ENCODE measurements around the gene ZSCAN5C.
"Not testable (repeated sequence)": the region's sequence is repeated elsewhere in the genome, so short reads cannot be mapped to it uniquely, and the experiment has no call there.

The ZSCAN5C gene

DNA sequence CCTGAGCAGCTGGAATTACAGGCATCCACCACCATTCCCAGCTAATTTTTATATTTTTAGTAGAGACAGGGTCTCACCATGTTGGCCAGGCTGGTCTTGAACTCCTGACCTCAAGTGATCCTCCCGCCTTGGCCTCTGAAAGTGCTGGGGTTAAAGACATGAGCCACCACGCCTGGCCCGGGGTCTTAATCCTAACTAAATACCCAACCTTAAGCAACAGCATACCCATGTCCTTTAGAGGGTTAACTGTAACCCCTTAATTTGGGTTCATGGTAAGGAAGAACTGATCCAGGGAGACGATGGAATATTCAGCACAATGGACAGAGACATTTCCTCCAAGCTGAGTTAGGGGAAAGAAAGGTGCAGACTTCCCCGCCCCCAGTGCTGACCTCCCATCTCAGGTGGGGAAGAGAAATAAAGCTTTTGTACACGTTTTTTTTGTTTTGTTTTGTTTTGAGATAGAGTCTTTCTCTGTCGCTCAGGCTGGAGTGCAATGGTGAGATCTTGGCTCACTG is 35.0 kb upstream of the ZSCAN5C start:
- 51% methylated on average over 7 of the region's 7 CpGs for WGBS
- H3K4me3 ChIP-seq (ENCODE audit: low read length) = no peak overlapping the region
- no peaks in the 10 kb centered on the region for H3K36me3 ChIP-seq (ENCODE audit: insufficient read depth, low read length)
- H3K9me3 ChIP-seq (ENCODE audit: insufficient read depth, low read depth, low read length) = no peaks in the 10 kb centered on the region
- H3K4me1 ChIP-seq (ENCODE audit: insufficient read depth, low read length) = no peaks in the 10 kb centered on the region
- H3K27me3 ChIP-seq (ENCODE audit: insufficient read depth, low read length) = no peaks in the 10 kb centered on the region
- H3K9ac ChIP-seq (ENCODE audit: low read depth, low read length) = no peak overlapping the region
- no peak overlapping the region for H3K27ac ChIP-seq (ENCODE audit: low read depth, low read length)

DNA sequence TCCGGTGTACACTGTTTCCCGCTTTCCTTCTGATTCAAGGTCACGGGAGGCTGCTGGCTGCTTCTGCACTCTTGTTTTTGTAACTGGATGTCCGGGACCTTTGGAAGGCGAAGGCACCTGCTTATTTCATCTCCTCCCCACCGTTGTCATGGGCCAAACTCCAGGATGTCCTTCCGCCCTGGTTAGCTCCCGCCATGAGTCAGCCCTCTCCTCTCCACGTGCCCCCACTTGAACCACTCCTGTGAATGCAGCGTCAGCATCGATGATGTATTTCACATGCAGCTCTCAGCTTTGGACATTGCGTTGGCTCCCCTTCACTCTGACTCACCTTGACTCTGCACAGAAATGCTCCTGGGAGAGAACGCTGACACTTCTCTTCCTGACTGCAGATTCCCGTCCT is 31.8 kb upstream of the ZSCAN5C start:
- WGBS = 83% methylated on average over 14 of the region's 14 CpGs
- Histone ChIP-seq H3K27me3 (ENCODE audit: insufficient read depth, low read length) (no peaks in the 10 kb centered on the region), H3K9ac (ENCODE audit: low read depth, low read length) (no peak overlapping the region), H3K27ac (ENCODE audit: low read depth, low read length) (no peak overlapping the region), H3K4me3 (ENCODE audit: low read length) (no peak overlapping the region), H3K4me1 (ENCODE audit: insufficient read depth, low read length) (no peaks in the 10 kb centered on the region), H3K9me3 (ENCODE audit: insufficient read depth, low read depth, low read length) (no peaks in the 10 kb centered on the region), H3K36me3 (ENCODE audit: insufficient read depth, low read length) (no peaks in the 10 kb centered on the region)

DNA sequence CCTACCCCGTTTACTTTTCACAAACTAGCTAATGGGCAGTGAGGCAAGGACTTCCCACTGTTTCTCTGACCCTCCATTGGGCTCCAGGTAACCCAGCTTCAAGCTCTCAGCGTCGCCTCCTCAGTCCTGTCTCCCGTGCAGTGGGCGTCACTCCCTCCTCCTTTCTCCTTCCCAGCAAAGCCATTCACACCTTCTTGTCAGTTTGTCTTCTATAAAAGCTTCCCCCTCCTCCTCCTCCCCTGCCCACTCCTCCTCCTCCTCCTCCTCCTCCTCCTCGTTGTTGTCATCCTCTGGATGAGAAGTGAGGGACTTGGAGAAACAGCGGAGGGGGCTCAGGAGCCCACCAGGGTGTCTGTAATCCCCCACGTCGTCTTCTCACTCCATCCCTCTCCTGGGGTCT is 28.0 kb upstream of the ZSCAN5C start:
- WGBS = 23% methylated on average over 5 of the region's 9 CpGs
- Histone ChIP-seq H3K27me3 (ENCODE audit: insufficient read depth, low read length) (0 out of 2 replicates have a peak, but pooled peaks cover 3% of the 10 kb centered on the region), H3K9ac (ENCODE audit: low read depth, low read length) (no peak overlapping the region), H3K36me3 (ENCODE audit: insufficient read depth, low read length) (no peaks in the 10 kb centered on the region), H3K4me1 (ENCODE audit: insufficient read depth, low read length) (peaks cover 5% of the 10 kb centered on the region; the same call in 1 of the 2 replicates), H3K27ac (ENCODE audit: low read depth, low read length) (no peak overlapping the region), H3K4me3 (ENCODE audit: low read length) (no peak overlapping the region), H3K9me3 (ENCODE audit: insufficient read depth, low read depth, low read length) (no peaks in the 10 kb centered on the region)

DNA sequence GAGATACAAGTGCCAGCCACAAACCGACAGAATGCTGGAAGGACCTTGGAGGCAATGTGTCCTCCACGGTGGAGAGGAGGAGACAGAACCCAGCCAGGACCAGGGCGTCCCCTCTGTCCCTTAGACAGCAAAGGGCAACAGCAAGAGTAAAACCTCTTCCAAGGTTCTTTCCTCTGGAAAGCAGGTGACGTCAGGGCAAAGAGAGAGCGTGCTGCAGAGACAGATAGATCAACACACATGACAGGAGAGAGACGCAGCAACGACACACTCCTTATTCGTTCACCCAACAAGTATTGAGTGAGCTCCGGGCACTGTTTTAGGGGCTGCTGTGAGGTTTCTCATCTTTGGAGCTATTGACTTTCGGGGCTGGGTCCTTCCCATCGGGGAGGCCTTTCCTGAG is 27.5 kb upstream of the ZSCAN5C start:
- no peak overlapping the region for H3K4me3 ChIP-seq (ENCODE audit: low read length)
- WGBS = 60% methylated on average over 11 of the region's 11 CpGs
- peaks cover 5% of the 10 kb centered on the region; the same call in 1 of the 2 replicates for H3K4me1 ChIP-seq (ENCODE audit: insufficient read depth, low read length)
- 0 out of 2 replicates have a peak, but pooled peaks cover 3% of the 10 kb centered on the region for H3K27me3 ChIP-seq (ENCODE audit: insufficient read depth, low read length)
- no peak overlapping the region for H3K9ac ChIP-seq (ENCODE audit: low read depth, low read length)
- no peaks in the 10 kb centered on the region for H3K36me3 ChIP-seq (ENCODE audit: insufficient read depth, low read length)
- H3K9me3 ChIP-seq (ENCODE audit: insufficient read depth, low read depth, low read length) = no peaks in the 10 kb centered on the region
- no peak overlapping the region for H3K27ac ChIP-seq (ENCODE audit: low read depth, low read length)

DNA sequence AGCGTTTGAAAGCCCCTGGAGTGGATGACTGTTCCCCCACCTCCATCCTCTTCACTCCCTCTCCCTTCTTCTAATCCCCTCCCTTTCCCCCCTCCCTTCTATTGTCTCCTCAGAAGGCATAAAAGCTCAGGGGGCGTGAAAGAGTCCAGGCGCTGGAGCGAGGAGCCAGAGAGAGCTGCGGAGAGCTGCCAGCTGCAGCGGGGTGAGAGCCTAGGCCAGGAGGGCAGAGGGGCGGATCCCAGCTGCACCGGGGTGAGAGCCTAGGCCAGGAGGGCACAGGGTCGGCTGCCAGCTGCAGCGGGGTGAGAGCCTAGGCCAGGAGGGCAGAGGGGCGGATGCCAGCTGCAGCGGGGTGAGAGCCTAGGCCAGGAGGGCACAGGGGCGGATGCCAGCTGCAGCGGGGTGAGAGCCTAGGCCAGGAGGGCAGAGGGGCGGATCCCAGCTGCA is 26.2 kb upstream of the ZSCAN5C start, which contains the start of gene GALP:
Gene GALP, plus strand, starts transcription at position 148 of the 447 bp plus-strand sequence. CDS start 1,101 bp downstream, outside the sequence.
- H3K4me3 ChIP-seq (ENCODE audit: low read length); H3K27me3 ChIP-seq (ENCODE audit: insufficient read depth, low read length); H3K27ac ChIP-seq (ENCODE audit: low read depth, low read length); H3K9me3 ChIP-seq (ENCODE audit: insufficient read depth, low read depth, low read length); H3K4me1 ChIP-seq (ENCODE audit: insufficient read depth, low read length); H3K9ac ChIP-seq (ENCODE audit: low read depth, low read length); H3K36me3 ChIP-seq (ENCODE audit: insufficient read depth, low read length): not testable (repeated sequence)
- WGBS = 52% methylated on average over 15 of the region's 15 CpGs

DNA sequence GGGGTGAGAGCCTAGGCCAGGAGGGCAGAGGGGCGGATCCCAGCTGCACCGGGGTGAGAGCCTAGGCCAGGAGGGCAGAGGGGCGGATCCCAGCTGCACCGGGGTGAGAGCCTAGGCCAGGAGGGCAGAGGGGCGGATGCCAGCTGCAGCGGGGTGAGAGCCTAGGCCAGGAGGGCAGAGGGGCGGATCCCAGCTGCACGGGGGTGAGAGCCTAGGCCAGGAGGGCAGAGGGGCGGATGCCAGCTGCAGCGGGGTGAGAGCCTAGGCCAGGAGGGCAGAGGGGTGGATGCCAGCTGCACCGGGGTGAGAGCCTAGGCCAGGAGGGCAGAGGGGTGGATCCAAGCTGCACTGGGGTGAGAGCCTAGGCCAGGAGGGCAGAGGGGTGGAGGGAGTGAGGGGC is 25.8 kb upstream of the ZSCAN5C start:
- not testable (repeated sequence) for H3K36me3 ChIP-seq (ENCODE audit: insufficient read depth, low read length); H3K9me3 ChIP-seq (ENCODE audit: insufficient read depth, low read depth, low read length); H3K9ac ChIP-seq (ENCODE audit: low read depth, low read length); H3K27me3 ChIP-seq (ENCODE audit: insufficient read depth, low read length); H3K4me3 ChIP-seq (ENCODE audit: low read length); H3K4me1 ChIP-seq (ENCODE audit: insufficient read depth, low read length); H3K27ac ChIP-seq (ENCODE audit: low read depth, low read length)
- WGBS = 85% methylated on average over 10 of the region's 11 CpGs

DNA sequence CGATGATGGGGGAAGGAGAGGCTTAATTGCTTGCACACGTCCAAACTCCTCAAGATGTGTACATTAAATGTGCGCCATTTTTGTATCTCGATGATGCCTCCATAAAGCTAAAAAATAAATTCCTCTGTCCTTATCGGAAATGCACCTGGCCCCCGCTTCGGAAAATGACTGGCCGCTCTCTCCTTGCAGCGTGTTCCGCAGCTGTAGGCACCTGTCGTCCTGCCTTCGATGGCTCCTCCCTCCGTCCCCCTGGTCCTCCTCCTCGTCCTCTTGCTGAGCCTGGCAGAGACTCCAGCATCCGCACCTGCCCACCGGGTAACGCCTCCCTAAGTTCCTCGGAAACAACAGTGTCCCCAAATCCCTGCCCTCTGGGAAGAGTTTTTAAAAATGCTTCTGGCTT is 25.2 kb upstream of the ZSCAN5C start:
- WGBS = 84% methylated on average over 18 of the region's 18 CpGs
- peaks cover 3% of the 10 kb centered on the region; the same call in 1 of the 2 replicates for H3K27me3 ChIP-seq (ENCODE audit: insufficient read depth, low read length)
- no peak overlapping the region for H3K9ac ChIP-seq (ENCODE audit: low read depth, low read length)
- H3K27ac ChIP-seq (ENCODE audit: low read depth, low read length) = no peak overlapping the region
- no peaks in the 10 kb centered on the region for H3K9me3 ChIP-seq (ENCODE audit: insufficient read depth, low read depth, low read length)
- peaks cover 5% of the 10 kb centered on the region; the same call in 1 of the 2 replicates for H3K4me1 ChIP-seq (ENCODE audit: insufficient read depth, low read length)
- H3K36me3 ChIP-seq (ENCODE audit: insufficient read depth, low read length) = no peaks in the 10 kb centered on the region
- H3K4me3 ChIP-seq (ENCODE audit: low read length) = no peak overlapping the region

DNA sequence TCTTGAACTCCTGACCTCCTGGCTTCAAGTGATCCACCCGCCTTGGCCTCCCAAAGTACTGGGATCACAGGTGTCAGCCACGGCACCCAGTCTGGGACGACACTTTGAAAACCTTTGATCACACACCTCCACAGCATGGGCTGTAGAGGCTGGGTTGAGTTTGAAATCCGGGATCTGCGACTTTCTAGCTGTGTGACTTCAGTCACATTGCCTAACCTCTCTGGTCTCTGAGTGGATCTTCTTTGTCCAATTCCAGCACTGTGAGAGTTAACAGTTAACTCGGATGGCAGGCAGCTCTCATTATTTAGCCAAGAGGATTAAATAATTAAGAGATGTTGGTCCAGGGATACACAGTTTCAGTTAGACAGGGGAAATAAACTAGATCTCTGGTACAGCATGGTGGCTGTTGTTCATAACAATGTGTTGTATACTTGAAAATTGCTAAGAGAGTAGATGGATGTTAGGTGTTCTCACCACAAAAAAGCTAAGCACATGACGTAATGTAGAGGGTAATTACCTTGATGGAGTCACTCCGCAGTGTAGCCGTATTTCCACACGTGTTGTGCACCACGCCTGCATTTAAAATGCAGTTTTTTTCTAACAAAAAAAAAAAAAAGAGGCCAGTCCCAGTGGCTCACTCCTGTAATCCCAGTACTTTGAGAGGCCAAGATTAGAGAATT is 24.4 kb upstream of the ZSCAN5C start:
- peaks cover 3% of the 10 kb centered on the region; the same call in 1 of the 2 replicates for H3K27me3 ChIP-seq (ENCODE audit: insufficient read depth, low read length)
- H3K4me3 ChIP-seq (ENCODE audit: low read length) = no peak overlapping the region
- H3K4me1 ChIP-seq (ENCODE audit: insufficient read depth, low read length) = peaks cover 5% of the 10 kb centered on the region; the same call in 1 of the 2 replicates
- no peaks in the 10 kb centered on the region for H3K9me3 ChIP-seq (ENCODE audit: insufficient read depth, low read depth, low read length)
- no peaks in the 10 kb centered on the region for H3K36me3 ChIP-seq (ENCODE audit: insufficient read depth, low read length)
- H3K9ac ChIP-seq (ENCODE audit: low read depth, low read length) = no peak overlapping the region
- no peak overlapping the region for H3K27ac ChIP-seq (ENCODE audit: low read depth, low read length)
- 67% methylated on average over 10 of the region's 11 CpGs for WGBS

DNA sequence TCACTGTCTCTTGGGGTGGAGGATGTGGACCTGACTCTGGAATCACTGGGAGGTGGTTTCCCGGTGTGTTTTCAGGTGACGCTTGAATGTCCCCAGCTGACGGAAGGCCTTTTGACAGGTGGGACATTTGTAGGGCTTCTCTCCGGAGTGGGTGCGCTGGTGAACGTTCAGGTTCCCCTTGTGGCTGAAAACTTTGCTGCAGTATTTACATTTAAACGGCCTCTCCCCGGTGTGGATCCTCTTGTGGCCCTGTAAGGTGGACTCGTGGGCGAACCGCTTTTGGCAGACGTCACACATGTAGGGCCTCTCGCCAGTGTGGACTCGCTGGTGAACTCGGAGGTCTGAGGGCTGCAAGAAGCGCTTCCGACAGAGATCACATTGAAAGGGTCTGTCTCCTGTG is 12.3 kb upstream of the ZSCAN5C start:
- H3K36me3 ChIP-seq (ENCODE audit: insufficient read depth, low read length) = no peaks in the 10 kb centered on the region
- no peak overlapping the region for H3K9ac ChIP-seq (ENCODE audit: low read depth, low read length)
- H3K27ac ChIP-seq (ENCODE audit: low read depth, low read length) = no peak overlapping the region
- no peaks in the 10 kb centered on the region for H3K9me3 ChIP-seq (ENCODE audit: insufficient read depth, low read depth, low read length)
- H3K27me3 ChIP-seq (ENCODE audit: insufficient read depth, low read length) = no peaks in the 10 kb centered on the region
- H3K4me3 ChIP-seq (ENCODE audit: low read length) = no peak overlapping the region
- 81% methylated on average over 17 of the region's 17 CpGs for WGBS
- H3K4me1 ChIP-seq (ENCODE audit: insufficient read depth, low read length) = no peaks in the 10 kb centered on the region

DNA sequence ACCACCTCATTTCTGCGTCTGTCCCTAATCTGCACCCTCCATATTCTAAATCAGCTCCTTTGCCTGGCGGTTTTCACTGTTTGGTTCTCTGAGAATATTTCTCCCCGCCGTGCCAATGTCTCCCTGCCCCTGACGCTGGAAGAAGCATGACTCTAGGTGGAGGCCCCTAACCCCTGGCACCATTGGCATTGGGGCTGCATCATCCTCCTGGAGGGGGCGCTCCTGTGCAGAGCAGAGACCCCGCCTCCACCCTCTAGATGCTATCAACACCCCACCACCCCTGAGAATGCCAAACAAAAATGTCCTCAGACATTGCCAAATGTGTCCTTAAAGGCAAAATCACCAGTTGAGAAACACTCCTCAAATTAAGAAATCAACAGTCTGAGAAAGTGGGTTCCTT is 11.0 kb upstream of the ZSCAN5C start:
- no peak overlapping the region for H3K9ac ChIP-seq (ENCODE audit: low read depth, low read length)
- no peak overlapping the region for H3K27ac ChIP-seq (ENCODE audit: low read depth, low read length)
- no peaks in the 10 kb centered on the region for H3K4me1 ChIP-seq (ENCODE audit: insufficient read depth, low read length)
- no peaks in the 10 kb centered on the region for H3K27me3 ChIP-seq (ENCODE audit: insufficient read depth, low read length)
- H3K9me3 ChIP-seq (ENCODE audit: insufficient read depth, low read depth, low read length) = no peaks in the 10 kb centered on the region
- H3K36me3 ChIP-seq (ENCODE audit: insufficient read depth, low read length) = no peaks in the 10 kb centered on the region
- H3K4me3 ChIP-seq (ENCODE audit: low read length) = no peak overlapping the region
- 82% methylated on average over 7 of the region's 7 CpGs for WGBS

DNA sequence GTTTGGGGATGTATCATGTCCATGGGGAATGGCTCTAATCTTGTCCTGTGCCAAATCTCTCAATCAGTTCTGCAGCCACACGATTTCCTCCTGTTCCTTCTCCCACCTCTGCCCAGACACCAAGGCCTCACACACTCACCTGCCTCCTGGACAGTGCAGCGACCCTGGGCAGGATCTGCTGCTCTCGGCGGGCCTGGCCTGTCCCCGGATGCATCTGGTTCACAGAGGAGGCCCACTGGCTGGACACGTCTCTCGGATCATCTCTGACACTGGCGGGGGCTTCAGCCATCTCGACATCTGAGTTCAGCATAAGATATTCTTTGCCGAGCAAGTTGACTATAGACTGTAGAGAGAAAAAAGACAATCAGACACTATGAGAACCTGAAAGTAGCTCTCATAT is 10.4 kb upstream of the ZSCAN5C start:
- 92% methylated on average over 10 of the region's 10 CpGs for WGBS
- H3K4me3 ChIP-seq (ENCODE audit: low read length) = no peak overlapping the region
- no peak overlapping the region for H3K9ac ChIP-seq (ENCODE audit: low read depth, low read length)
- H3K36me3 ChIP-seq (ENCODE audit: insufficient read depth, low read length) = no peaks in the 10 kb centered on the region
- no peak overlapping the region for H3K27ac ChIP-seq (ENCODE audit: low read depth, low read length)
- no peaks in the 10 kb centered on the region for H3K27me3 ChIP-seq (ENCODE audit: insufficient read depth, low read length)
- no peaks in the 10 kb centered on the region for H3K4me1 ChIP-seq (ENCODE audit: insufficient read depth, low read length)
- no peaks in the 10 kb centered on the region for H3K9me3 ChIP-seq (ENCODE audit: insufficient read depth, low read depth, low read length)
